ENCODE data around the gene SHC3. TPM values are rescaled to one million over a fixed set of nuclear protein-coding genes. Genes with fewer than 3 reads are reported as not detected.
A peak's percentile ranks its signal among the peaks of the same experiment; 100 is the strongest.

SHC3 gene
- total RNA-seq, 1 experiment from 2014 or later, result 0.03 TPM

DNA sequence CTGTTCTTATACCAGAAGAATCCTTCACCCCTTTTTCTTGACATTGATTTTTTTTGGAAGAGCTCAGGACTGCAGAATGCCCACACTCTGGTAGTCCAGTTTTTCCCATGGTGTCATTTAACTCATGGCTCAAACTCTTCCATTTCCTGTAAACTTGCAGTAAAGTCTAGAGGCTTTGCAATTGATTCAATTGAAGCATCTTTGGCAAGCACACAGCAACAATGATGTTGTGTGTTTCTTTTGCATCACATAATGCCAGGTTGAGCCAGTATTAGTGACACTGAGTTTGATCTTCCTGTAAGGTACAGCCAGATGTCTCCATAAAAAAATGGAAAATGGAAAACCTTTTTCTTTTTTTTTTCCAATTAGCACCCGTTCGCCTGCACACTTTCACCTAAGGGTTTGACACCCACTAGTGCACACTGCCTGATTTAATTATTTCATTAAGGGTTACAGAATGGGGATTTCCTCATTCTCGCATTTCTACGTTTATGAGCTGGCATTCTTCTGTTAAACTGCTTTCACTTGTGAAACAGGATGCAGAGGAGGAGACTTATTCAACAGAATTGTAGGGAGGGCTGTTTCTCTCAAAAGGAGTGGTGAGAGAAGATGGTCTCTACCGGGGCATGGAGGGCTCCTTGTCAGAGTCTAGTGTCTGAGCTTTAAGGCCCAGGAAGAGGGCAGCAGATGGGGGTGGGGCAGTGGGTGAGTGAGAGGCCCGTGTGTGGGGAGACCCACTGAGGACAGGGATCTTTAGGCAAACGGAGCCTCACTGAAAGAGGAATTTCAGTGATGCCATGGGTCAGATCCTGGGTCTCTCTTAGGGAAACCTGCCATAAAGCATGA lies 189.6 kb downstream of the SHC3 start:
- no peak for DNase-seq (ENCODE audit: low read depth)

DNA sequence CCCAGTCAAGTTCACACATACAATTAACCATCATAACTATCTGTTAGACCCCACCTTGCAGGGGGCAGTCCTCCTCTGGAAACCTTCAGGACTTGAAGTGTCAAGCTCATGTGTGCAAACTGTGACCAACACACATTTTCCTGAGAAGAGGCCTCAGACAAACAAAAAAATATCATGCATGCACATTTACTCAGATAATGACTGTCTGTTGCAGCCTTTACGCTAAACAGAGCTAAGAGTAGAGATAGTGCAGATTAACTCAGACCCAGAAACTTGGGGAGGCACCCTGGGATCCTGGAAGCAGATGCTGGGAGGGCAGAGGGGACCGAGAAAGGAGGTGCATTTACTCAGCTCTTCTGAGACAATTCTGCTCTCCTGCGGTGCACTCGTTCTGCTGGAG lies 191.0 kb downstream of the SHC3 start:
- no peak for DNase-seq (ENCODE audit: low read depth)

DNA sequence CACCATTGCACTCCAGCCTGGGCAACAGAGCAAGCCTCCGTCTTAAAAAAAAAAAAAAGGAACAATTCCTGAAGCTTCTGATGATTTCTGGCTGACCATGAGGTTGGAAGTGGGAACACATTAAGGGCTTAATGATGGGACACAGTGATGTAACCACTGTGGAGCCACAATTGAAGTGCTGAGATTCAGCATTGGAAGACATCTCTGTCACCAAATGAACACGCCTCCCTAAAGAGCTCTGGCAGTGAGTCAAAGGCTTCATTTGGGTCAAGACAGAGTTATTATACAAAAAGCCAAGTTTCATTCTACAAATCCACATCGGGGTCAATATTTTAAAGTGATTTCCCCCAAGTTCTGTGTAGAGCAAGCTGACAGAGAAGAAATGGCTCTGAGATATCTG lies 191.8 kb downstream of the SHC3 start:
- no peak for DNase-seq (ENCODE audit: low read depth)

DNA sequence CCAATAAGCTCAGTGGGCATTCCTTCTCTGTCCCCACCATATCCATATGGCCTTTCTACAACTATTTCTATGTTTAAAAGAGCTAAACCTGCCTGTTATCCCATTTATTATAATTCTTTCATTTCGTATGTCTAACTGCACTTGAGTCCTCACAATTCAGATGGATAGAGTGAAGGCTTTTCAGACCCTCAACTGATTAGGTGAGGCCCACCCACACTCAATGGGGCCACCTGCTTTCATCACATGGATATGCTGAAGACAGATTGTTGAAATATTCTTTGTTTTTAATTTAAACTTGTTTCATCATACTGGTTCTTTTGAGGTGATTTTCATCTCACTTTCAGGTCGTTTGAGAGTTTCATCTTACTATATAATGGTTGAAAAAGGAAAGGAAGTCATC lies 193.0 kb downstream of the SHC3 start:
- no peak for DNase-seq (ENCODE audit: low read depth)

DNA sequence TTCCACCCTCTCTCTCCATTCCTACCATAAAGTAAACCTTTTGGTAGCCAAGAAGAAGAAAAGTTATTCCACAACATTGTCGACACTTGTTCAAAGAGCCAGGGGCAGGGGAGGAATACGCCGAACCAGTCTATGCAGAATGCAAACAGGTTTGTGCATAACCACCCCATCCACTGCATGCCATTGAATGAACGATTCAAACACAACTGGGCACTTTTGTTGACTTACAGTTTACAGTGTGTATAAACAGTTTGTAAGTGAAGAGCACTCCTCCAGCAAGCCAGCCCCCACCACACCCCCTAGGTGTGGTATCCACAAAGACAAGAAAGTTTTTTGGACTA lies 194.1 kb downstream of the SHC3 start:
- DNase-seq (ENCODE audit: low read depth), result no peak

DNA sequence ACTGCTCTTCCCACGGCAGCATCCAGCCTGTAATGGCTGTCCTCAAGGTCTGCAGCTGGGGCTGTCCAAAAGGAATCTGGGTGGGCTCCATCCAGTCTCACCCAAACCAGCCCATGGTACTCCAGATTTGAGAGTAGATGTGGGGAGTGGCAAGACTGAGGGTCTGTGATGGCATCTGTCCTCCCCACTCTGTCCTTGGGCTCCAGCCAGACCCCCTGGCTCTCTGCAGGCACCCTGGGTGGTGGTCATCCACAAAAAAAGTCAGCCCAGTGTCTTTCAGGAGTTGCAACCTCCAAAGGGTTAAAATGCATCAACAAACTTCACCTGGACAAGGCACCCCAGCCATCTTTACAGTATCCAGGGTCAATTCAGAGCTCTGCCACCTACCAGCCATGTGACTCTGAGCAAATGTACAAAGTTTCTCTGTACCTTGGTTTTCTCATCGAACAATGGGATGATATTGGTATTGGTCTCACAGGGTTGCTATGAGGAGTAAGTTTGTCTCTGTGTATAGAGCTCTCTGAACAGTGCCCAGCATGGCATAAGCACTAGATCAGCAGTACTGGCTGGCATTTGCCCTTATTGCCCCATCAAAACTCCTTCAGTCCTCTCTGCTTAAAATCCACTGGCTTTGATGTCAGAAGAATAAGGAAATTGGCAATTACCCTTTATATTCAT lies 194.6 kb downstream of the SHC3 start:
- no peak for DNase-seq (ENCODE audit: low read depth)

DNA sequence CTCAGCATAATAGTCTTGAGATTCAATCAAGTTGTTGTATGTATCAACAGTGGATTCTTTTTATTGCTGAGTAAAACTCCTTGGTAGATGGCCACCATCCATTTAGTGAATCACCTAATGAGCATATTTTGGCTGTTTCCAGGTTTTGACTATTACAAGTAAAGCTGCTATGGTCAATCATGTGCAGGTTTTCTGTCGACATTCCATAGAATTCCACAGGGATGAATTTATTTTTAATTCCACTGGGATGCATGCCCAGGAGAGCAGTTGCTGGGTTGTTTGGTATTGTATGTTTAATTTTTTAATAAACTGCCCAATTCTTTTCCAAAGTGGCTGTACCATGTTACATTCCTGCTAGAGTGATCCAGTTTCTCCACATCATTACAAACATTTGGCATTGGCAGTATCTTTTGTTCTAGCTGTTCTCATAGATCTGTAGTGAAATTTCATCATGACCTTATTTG lies 197.8 kb downstream of the SHC3 start:
- DNase-seq (ENCODE audit: low read depth), result no peak

DNA sequence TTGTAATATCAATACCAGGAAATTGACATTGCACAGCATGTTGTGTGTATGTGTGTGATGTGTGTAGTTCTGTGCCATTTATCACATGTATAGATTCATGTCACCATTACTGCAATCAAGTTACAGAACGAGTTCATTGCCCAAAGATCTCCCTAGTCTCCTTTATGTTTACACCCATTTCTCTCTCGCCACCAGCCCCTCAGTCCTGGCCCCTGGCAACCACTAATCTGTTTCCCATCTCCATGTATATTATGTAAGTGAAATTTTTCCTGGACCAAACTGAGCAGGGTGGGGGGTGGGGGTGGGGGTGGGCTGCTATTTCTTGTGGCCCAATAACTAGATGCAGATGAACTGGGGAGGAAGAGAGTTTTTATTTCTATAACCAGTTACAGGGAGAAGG lies 198.8 kb downstream of the SHC3 start:
- no peak for DNase-seq (ENCODE audit: low read depth)

DNA sequence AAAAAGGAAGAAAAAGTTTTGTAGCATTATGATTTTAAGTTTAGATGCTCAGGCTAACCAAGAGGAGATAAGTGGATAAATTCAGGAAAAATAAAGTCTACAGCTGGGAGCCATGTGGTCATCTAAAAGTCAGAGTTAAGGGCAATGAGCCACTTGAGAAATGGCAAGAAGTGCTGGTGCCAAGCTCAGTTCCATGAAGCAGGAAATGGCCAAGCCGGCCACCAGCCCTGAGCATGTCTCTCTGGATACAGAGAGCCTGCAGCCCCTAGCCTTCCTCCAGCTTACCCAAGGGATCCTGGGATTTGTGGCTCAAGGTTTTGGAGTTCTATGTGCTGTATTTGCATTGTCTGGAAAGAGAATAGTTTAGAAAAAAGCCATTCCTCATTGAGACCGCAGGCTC lies 199.6 kb downstream of the SHC3 start:
- no peak for DNase-seq (ENCODE audit: low read depth)

DNA sequence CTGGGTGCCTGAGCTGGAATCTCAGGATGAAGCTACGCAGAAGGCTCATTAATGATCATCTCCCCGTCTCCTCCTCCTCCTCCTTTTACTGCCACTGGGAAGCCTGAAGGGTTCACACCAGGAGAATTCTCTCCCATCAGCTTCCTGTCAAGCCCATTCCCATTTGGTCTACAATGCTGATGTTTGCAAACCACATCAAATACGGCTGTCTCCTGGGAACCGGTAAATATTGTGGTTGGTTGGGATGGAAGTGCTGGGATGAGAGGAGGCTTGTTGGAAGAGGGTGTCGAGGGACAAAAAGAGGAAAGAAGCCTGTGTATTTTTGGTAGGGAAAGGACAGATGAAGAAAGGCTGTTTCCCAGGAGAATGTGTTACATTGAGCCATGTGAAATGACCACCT lies 200.6 kb downstream of the SHC3 start:
- peak; percentile 42 for DNase-seq (ENCODE audit: low read depth)

DNA sequence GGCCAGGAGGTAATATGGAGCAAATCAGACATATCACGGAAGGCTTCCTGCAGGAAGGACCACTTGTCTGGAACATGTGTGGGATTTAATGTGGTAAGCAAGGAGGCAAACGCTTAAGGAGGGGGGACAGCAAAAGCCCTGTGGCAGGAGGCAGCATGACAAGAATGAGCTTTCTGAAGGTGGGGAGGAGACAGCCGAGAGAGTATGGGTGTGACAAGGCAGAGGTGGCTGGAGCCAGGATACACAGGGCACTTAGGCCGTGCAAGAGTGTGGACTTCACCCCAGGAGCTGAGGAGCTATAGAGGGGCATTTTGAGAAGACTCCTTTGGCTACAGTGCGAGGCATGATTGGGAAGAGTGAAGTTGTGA lies 201.7 kb downstream of the SHC3 start:
- no peak for DNase-seq (ENCODE audit: low read depth)

DNA sequence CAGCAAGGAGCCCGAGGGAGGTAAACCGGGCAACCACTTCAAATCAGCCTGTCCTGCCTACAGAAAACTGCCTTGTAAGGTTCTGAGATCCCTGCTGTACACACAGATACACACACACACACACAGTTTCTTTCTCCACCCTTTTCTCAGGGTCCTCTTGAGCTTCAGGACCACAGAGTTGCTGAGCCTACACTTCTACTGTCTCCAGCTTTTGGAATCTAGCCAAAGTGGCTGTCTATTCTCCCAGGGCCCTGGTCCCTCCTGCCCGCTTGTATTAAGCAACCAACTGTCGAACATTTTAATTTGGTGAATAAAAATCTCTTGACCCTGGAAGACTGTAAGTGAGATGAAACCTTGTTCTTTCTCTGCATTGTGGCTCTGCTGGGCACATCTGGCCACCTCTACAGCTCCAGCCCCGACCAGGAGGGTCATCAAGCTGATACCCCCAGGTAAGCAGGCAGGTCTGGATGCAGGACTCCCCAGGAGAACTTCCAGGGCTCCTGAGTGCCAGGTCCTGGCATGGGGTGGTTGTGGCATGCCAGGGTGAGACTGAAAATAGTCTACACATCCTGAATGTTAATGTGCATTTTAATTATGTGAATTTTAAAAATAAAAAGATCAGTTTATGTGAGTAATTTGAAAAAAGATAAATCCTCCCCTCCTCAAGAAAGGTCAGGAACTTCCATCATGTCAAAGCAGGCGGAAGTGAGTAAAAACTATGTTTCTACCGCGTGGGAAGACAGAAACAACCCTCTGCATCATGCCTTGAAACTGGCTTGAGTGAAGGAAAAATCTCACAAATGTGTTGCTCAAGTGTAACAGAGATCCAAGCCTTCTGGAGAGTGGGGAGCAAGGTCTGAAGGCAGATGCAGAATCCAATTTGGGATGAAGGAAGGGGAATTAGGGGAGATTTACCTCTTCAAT lies 202.4 kb downstream of the SHC3 start:
- no peak for DNase-seq (ENCODE audit: low read depth)

DNA sequence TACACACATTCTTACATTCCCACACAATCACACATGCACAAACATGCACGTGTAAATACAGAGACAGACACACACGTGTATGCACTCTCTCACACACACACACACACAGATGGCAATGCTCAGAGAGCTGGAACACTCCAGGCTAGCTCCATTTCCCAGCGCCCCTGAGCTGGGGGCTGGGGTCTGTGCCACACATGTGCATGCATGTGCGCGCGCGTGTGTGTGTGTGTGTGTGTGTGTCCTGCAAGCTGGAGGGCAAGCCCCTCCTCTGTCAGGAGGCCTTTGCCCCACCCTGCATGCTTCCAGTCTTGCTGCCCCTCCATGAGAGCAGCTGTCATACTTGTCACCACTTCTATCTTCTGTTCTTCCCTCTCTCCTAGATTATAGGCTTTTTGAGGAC lies 204.0 kb downstream of the SHC3 start:
- no peak for DNase-seq (ENCODE audit: low read depth)

DNA sequence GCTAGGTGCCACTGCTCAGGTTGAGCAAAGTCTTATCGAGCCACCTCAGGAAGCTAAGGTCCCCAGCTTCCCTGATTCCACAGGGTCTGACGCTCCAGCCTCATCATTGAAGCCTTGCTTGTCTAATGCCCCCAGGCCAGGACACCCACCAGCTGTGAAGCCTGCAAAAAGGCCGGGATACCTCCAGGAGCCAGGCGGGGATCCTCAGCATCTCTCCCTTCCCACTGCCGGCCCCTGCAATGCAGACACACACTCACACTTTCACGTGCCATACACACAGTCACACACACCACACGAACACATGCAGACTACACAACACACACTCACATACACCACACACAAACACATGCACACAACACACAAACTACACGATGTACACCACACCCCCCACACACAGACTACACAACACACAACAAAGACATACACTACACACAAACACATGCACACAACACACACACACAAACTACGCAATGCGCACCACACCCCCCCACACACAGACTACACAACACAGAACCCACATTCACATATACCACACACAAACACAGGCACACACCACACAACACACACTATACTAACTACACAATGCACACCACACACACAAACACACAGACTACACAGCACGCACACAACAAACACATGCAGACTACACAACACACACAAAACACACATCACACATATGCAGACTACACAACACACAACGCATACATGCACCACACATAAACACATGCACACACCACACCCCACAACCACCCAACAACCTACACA lies 205.2 kb downstream of the SHC3 start:
- no peak for DNase-seq (ENCODE audit: low read depth)

DNA sequence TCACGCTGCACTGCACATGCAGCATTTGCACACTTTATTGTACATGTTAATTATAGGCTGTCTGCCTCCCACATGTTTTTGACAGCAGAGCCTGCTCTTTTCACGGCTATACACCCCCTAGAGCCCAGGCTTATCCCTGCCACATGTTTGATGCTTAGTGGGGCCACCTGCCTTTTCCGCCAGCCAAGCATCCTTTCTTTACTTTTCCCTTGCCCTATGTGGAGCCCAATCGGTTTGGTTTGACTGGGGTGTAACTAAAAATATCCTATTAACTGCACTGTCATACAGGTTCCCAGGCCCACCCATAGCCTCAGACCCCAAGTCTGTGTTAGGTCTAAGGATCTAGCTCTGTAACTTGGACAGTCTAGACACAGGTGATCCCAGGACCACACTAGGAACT lies 206.2 kb downstream of the SHC3 start:
- no peak for DNase-seq (ENCODE audit: low read depth)

DNA sequence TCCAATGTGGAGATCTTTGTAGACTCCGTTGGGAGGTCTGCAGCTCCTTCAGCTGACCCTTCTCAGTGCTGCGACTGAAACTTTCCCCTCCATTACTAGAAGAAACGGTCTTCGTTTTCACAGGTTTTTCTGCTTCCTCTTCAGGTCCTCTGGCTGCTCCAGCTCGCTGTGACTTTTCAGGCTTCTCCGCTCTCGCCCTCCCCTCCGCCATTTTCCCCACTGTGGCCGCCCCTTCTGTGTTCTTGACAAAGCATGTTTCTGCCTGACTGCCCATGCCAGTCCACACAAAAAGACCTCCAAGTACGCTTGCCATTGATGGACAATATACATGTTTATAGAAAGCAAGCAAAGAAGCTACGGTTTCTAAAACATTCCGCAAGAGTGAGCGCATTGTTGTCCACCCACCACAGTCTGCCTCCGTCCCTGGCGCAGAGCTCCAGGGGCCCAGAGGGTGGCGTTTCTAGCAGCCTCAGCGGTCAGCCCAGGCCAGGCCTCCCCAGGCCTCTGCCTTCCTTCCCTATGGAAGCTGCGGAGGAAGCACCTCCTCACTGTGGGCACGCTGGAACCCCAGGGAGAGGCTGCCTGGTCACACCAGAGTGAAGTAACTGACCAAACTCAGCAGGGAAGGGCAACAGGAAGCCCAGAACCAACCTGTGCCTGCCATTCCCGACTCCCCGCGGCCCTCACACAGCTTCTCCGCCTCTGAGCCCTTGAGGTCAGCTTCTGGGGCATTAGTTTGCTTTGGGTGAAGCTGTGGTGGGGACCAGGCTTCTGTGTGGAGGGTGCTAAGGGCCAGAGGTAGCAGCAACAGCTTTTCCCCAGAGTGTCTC lies 207.3 kb downstream of the SHC3 start:
- no peak for DNase-seq (ENCODE audit: low read depth)

DNA sequence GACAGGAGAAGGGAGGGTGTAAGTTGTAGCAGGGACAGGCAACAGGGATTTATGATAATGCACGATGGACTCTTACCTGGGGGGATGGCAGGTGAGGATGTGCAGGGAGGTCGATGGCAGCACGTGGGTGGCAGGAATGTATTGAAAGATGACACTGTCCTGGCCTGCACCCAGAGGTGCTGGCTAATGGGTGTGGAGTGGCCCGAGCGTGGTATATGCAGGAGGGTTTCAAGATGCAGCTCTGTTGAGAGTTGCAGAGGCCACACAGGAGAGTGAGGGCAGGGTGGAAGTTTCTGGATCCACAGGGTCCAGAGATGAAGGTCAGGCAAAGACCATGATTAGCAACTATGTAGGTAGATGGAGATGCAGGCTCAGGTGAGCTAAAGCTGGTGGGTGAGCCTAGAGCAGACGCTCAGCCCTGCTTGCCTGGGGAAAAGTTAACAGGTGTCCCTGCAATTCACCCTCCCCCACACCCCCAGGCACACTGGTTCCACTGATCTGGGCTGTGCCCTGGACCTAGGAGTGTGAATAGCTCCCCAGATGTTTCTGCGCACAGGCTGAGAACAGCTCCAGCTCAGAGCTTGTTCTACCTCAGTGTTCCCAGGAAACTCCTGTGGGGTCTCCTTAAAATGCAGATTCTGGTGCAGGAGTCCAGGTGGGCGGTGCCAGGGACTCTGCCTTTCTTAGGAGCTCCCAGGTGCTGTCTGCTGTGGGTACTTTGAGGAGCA lies 208.8 kb downstream of the SHC3 start:
- no peak for DNase-seq (ENCODE audit: low read depth)

DNA sequence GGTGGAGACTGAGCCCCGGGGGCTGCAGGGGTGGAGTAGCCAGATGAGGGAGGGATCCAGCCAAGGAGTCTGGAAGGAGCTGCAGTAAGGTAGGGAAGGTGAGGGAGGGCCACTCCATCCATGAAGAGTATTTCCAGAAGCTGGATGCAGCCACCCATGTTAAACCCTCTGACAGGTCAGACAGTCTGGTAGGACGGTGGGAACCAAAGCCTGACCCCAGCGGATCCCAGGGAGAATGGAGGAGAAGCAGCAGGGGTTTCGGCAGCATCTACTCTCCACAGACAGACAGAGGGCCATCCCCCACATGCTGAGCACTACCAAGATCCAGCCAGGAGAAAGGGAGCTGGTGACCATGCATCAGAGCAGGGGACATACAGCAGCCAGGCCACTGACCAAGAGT lies 209.8 kb downstream of the SHC3 start:
- DNase-seq (ENCODE audit: low read depth), result no peak

DNA sequence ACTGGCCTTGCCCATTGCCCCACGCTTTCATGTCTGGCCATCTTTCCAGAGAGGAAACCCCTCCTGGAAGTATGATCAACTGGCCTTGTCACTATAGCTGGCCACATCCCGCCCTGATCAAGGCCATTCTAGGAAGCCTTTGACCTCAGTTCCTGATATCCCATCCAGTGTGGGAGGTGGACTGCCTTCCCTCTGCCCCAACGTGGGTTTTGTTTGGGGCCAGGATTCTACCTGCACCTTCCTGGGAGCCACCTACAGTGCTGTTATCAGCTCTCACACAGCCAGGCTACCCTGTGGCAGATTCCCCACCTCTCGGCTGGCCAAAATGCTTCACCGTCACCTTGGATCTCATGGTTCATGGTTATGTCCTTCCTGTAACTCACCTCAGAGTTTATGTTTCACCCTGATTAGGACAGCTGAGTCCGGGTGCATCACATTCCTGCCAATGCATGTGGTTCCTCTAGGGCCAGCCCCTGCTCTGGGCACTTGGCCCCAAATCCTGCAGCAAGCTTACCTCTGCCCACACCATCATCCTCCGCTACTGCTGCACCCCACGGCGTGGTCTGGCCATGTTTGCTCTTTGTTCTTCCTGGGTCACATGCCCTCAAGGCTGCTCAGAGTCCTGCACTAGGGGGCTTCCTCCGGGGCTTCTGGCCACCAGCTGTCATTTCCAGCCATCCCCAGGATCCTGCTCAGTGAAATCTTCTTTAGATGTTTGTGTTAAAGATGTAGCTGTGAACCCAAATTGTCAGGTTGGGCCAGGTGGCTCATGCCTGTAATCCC lies 211.5 kb downstream of the SHC3 start:
- DNase-seq (ENCODE audit: low read depth), result no peak

Measured in HT1080 (cell line).